Breast epithelium (tissue), 4 donors: ENCODE measurements around the gene KRIT1. TPM values are rescaled to one million over a fixed set of nuclear protein-coding genes. Genes with fewer than 3 reads are reported as not detected.

Source experiments
- DNase-seq, 2 donors: peaks; one replicate each; pipeline ENCODE4 v3.0.0-alpha.2; 2019; ENCODE audit warnings: low spot score in 2 of 2
- H3K27ac ChIP-seq, 2 donors: fragments of 200-600 bp; sonication (generic) in 1 of 2; one replicate each; pipeline ENCODE4 v1.5.1; 2016 to 2019; ENCODE audit warnings: mild to moderate bottlenecking in 1 of 2
- H3K27me3 ChIP-seq, 2 donors: fragments of 200-600 bp; sonication (generic) in 1 of 2; one replicate each; pipeline versions ENCODE4 v1.5.1 to v1.6.0; 2017 to 2019; ENCODE audit warnings: control low read depth in 1 of 2, mild to moderate bottlenecking in 1 of 2
- H3K36me3 ChIP-seq: fragments of 200-600 bp; one replicate; pipeline ENCODE4 v1.5.1; 2019
- H3K4me1 ChIP-seq, 2 donors: fragments of 200-600 bp; sonication (generic); one replicate each; pipeline ENCODE4 v1.5.1; 2016 to 2019; ENCODE audit warnings: control low read depth in 1 of 2
- H3K4me3 ChIP-seq, 3 donors: fragments of 200-600 bp; sonication (generic); 1 replicate in 2 of 3; 2 replicates in 1 of 3; pipeline ENCODE4 v1.5.1; 2016 to 2019; ENCODE audit warnings: mild to moderate bottlenecking in 3 of 3, moderate library complexity in 2 of 3
- H3K9me3 ChIP-seq, 2 donors: fragments of 200-600 bp; sonication (generic) in 1 of 2; one replicate each; pipeline ENCODE4 v1.5.1; 2016 to 2019; ENCODE audit warnings: control low read depth in 1 of 2
- POLR2A ChIP-seq: fragments of 450-650 bp; IDR thresholded peaks from one replicate; pipeline ENCODE4 v1.6.1; 2016; ENCODE audit warnings: antibody characterized with exemption, mild to moderate bottlenecking, moderate library complexity
- POLR2AphosphoS5 ChIP-seq, 3 donors: sonication (generic); formaldehyde crosslinking; IDR thresholded peaks; one replicate each; pipeline ENCODE4 v1.6.1; 2017; ENCODE audit warnings: antibody characterized with exemption in 3 of 3
- intact Hi-C: fragments of 100-400 bp; cut with DNase I; formaldehyde crosslinking; loops from one replicate; pipeline ENCODE4 v1.15.1; 2023; ENCODE audit warnings: low total_unique reads
- total RNA-seq, 3 donors: library from RNA; depleted of rRNA; stranded (reverse); fragments of >200 nt; gene quantifications; one replicate each; pipeline ENCODE4 v1.1.0, GENCODE V29; 2016
- TF ChIP-seq, protein P1 (sequence below), 3 donors: fragments of 450-650 bp; IDR thresholded peaks; one replicate each; pipeline ENCODE4 v1.5.1; 2016 to 2017; ENCODE audit warnings: antibody characterized with exemption in 3 of 3, mild to moderate bottlenecking in 3 of 3, moderate library complexity in 3 of 3

The KRIT1 gene
- 10 to 100 TPM; 64.6 to 95.7 (median 74.6) TPM for total RNA-seq

DNA sequence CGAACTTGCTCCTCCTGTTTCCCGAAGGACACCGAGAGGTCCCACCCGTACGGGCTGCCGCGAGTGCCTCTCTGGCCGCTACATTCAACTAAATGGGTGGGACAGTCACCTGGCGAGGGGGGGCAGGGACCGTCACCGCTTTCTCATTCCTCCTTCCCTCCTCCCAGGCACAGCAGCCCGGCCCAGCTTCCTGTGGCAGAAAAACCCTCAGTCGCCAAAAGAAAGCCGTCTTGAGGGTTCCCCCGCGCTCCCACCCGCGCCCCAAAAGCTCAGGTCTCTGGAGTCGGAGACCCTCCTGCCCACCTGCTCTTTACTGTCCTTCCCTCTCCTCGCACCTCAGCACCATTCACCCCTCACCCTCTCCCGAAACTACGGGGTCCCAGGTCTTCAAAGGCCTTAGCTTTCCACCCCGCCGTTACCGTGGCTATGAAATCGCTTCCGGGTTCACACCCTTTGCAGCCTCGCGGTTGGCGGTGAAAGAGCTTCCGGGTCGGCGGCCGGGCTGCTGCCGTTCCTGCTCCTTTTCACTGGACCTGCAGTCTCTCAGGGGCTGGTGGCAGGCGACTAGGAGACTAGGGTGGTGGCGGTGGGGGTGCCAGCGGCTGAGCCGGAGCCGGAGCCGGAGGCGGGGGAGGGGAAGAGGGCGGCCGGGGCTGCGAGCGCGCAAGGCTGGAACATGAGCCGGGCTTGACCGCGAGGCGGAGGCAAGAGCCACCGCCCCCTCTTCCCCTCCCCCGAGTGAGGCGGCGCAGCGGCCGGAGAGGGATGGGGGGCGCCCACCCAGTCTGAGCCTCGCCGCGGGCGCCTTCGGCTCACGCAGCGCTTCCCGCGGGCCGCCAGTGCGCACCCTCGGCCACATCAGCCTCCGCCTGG lies at the start of gene KRIT1, which contains the start of gene ANKIB1:
Gene KRIT1, minus strand, starts transcription at position 428 of the 873 bp plus-strand sequence. CDS start 3,779 bp downstream, outside the sequence.
Gene ANKIB1, plus strand, starts transcription at position 488 of the 873 bp plus-strand sequence. CDS start 49,005 bp downstream, outside the sequence.
- peak; percentile 81 to 89 for DNase-seq
- peaks cover 0 to 11% of the 10 kb centered on the region in 2 donors for H3K4me1 ChIP-seq
- no peaks in the 10 kb centered on the region for H3K27me3 ChIP-seq
- peak within 1 kb of the TSS; percentile 95 to 98 (median 96) for H3K4me3 ChIP-seq
- peak within 1 kb of the TSS; percentile 94 to 98 for H3K27ac ChIP-seq
- intact Hi-C loops, result no loop called here
- H3K9me3 ChIP-seq, result no peaks in the 10 kb centered on the region
- TF ChIP-seq POLR2A, result peak; percentile 77
- TF ChIP-seq, protein P1, sequence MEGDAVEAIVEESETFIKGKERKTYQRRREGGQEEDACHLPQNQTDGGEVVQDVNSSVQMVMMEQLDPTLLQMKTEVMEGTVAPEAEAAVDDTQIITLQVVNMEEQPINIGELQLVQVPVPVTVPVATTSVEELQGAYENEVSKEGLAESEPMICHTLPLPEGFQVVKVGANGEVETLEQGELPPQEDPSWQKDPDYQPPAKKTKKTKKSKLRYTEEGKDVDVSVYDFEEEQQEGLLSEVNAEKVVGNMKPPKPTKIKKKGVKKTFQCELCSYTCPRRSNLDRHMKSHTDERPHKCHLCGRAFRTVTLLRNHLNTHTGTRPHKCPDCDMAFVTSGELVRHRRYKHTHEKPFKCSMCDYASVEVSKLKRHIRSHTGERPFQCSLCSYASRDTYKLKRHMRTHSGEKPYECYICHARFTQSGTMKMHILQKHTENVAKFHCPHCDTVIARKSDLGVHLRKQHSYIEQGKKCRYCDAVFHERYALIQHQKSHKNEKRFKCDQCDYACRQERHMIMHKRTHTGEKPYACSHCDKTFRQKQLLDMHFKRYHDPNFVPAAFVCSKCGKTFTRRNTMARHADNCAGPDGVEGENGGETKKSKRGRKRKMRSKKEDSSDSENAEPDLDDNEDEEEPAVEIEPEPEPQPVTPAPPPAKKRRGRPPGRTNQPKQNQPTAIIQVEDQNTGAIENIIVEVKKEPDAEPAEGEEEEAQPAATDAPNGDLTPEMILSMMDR (IDR thresholded peaks at IDR 0.05), result no peak
- TF ChIP-seq POLR2AphosphoS5 (IDR thresholded peaks at IDR 0.05), result peak; percentile 63 to 96 (median 92)
- H3K36me3 ChIP-seq, result no peaks in the 10 kb centered on the region

GRCh38 chr7:92295391-92295790 lies 49.7 kb upstream of the KRIT1 start:
- Histone ChIP-seq H3K4me1 (no peaks in the 10 kb centered on the region), H3K4me3 (no peak overlapping the region), H3K9me3 (no peaks in the 10 kb centered on the region), H3K27me3 (no peaks in the 10 kb centered on the region), H3K27ac (no peak overlapping the region), H3K36me3 (no peaks in the 10 kb centered on the region)
- no peak for DNase-seq
- TF ChIP-seq, protein P1 (IDR thresholded peaks at IDR 0.05), result no peak
- no peak for TF ChIP-seq POLR2AphosphoS5 (IDR thresholded peaks at IDR 0.05)
- no peak for TF ChIP-seq POLR2A
- intact Hi-C loops, result no loop called here

DNA sequence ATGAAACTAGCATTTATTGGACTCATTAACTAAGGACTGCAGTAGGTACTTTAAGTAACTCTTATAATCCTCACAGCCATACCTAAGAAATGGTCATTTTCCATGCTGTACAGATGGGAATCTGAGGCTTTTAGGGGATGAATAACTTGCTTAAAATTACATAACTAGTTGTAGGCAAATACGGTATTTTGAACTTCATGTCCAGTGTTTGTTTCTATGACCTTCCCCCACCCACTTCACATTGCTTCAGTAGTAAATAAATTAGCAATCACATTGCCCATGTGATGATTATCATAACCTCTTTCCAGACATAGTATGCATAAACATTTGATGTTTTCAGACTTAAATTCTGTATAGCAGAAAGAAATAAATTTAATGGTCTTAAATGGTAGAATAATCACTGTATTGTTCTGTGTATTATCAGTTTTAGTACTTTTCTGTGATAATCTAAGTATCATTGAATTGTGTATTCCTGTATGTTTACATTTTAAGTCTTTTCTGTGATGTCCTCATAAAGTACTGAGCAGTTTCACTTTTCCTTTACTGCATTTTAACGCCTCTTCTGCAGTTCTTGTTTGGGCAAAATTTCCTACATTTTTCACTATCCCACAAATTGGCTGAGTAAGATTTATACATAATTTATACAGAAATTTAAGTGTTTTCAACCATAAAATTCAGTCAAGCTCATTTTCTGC lies 48.3 kb upstream of the KRIT1 start:
- H3K27ac ChIP-seq, result no peak overlapping the region
- H3K27me3 ChIP-seq, result no peaks in the 10 kb centered on the region
- intact Hi-C loops, result no loop called here
- TF ChIP-seq, protein P1 (IDR thresholded peaks at IDR 0.05), result no peak
- TF ChIP-seq POLR2AphosphoS5 (IDR thresholded peaks at IDR 0.05) (no peak), POLR2A (no peak)
- no peak for DNase-seq
- no peaks in the 10 kb centered on the region for H3K9me3 ChIP-seq
- no peaks in the 10 kb centered on the region for H3K36me3 ChIP-seq
- H3K4me3 ChIP-seq, result peak overlapping the region; percentile 0 to 19 (median 12)
- no peaks in the 10 kb centered on the region for H3K4me1 ChIP-seq

DNA sequence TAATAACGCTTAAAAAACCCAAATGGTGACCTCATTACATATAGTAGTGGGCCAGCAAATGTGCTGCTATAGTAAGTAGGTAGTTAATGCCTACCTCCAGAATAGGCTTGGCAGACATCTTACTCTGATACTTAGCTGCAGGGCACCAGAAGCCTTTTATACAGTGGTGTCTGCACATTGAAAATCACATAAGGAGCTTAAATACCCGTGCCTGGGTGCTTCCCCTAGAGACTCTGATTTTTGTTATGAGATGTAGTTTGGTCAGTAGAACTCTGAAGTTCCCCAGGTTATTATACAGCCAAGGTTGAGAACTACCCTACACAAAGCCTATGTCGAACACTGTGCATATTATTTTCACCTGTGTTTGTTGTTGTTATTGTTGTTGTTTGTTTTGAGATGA lies 47.3 kb upstream of the KRIT1 start:
- Histone ChIP-seq H3K4me3 (no peak overlapping the region), H3K4me1 (no peaks in the 10 kb centered on the region), H3K27ac (no peak overlapping the region), H3K27me3 (no peaks in the 10 kb centered on the region), H3K36me3 (no peaks in the 10 kb centered on the region), H3K9me3 (no peaks in the 10 kb centered on the region)
- TF ChIP-seq POLR2AphosphoS5 (IDR thresholded peaks at IDR 0.05), result no peak
- TF ChIP-seq POLR2A, result no peak
- TF ChIP-seq, protein P1 (IDR thresholded peaks at IDR 0.05), result no peak
- DNase-seq, result no peak
- intact Hi-C loops, result no loop called here
